GM21723 (cell line): ENCODE data around the gene STAT3.
"Not testable (repeated sequence)": the region's sequence is repeated elsewhere in the genome, so short reads cannot be mapped to it uniquely, and the experiment has no call there.

Experiments used
- ATAC-seq: cut with Tn5 transposase; IDR thresholded peaks from one replicate; pipeline ENCODE4 v1.9.1; 2021; ENCODE audit warnings: mild to moderate bottlenecking, moderate library complexity; ENCODE audit not compliant: unreplicated experiment

The STAT3 gene

DNA sequence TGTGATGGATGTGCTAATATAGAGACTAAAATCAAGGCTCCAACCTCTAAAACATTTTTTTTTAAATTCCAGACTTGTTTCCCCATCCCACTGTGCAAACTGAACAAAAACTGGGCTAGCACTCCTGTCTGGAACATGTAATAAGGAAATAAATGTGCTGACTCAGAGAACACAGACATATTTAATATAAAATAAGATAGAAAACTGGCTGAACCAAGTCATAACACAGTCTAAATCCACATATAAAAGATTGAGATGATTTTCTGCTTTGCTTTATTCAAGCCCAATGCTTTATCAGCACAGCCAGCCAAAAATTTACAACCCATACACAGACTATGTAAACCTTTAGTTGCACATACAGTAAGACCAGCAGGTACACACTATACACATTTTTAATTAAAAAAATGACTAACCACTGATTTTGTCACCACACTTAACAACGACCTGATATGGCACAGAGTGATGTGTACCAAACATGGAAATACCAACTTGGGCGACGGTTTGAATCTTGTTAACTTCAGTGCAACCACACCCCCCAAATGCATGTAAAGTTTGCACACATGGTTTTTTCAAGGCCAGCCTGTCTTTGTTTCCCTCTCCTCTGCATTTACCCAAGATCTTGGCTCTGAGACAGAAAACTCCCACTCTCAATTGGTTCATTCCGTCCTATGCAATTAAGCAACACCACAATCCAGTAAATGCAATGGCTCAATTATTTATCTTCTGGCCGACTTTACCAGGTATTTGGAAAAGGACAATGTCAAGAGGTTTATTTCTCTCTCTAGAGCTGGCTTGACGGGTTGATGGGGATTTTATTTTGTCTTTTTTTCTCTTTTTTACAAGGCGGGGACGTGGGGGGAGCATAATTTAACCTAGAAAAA, 1.2 kb downstream of the STAT3 start:
- ATAC-seq: no peak

DNA sequence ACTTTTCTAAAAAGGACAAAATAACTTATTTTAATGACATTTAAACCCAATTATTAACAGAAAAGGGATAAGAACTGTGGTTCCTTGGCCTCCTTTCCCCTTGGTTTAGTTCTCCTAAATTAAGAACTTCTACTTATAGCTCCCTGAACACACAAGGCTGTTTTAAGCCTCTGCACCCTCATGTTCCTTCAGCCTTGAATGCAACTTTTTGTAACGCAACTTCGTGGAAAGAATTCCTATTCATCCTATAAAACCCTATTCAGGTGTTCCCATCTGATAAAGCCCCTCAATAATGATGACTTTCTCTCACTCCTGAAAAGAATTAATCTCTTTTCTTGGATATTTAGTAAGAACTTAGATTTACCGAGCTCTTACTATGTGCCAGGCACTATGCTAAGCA, 6.3 kb downstream of the STAT3 start:
- ATAC-seq: no peak

DNA sequence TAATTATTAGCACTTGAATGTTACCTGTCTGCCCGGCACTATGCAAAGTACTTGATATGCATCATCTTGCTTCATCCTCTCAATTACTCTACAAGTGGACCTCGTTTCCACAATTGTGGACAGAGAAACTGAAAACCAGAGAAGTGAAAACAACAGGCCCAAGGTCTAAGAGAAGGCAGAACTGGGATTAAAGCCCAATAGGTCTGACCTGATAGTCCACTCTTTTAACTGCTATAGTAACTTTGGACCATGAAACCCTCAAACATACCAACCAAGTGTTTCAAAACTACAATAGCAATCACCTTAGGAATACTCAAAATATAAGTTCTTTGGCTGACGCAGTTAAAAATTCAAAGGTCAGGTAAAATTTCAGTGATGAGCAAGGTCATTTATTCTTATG, 7.3 kb downstream of the STAT3 start:
- ATAC-seq: no peak

DNA sequence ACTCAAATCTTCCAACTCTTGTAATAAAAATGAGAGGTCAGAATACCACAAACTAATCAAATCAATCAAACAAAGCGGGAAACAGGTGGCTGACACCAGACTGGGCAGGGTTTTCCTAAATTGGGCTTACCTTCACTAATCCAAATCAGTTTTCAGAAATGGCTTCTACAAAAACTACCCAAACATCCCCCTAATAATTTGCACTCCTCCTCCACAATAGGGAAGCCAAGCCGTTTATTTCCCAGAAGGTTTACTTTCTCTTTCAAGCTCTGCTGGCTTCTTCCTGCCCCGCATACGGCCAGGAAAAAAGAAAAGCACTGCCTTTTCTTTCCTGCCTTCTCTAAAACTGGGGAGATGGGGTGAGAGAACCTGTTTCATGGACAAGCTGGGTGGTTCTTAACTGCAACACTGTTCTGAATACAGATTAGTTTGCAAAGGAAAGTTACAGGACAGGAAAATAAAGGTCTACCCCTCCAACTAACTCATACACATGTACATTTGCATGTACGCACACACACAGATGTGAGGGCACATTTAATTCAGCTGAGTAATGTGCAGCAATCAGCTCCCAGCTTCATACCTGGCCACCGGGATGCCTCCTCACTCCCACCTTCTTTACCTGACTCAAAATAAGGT, 9.2 kb downstream of the STAT3 start:
- no peak for ATAC-seq

DNA sequence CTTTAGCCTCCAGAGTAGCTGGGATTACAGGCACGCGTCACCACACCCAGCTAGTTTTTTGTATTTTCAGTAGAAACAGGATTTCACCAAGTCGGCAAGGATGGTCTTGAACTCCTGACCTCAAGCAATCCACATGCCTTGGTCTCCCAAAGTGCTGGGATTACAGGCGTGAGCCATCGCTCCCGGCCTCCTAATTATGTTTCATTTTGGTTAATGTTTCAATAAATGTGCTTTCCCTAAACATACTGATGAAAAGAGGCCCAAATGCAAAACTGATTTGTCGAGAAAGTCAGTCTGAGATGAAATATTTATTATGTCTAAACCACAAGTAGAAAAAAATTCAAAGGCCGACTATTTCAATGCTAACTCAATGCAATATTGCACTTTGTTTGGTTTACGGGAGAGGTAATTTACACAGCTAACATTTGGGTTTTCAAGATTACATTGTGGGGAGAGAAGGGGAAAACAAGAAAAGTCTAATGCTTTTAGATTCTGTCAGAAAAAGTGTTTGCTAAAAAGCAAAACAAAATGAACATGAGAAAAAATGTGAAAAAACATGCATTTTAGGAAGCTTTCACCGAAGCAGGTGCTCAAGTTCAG, 9.8 kb downstream of the STAT3 start:
- ATAC-seq: no peak

DNA sequence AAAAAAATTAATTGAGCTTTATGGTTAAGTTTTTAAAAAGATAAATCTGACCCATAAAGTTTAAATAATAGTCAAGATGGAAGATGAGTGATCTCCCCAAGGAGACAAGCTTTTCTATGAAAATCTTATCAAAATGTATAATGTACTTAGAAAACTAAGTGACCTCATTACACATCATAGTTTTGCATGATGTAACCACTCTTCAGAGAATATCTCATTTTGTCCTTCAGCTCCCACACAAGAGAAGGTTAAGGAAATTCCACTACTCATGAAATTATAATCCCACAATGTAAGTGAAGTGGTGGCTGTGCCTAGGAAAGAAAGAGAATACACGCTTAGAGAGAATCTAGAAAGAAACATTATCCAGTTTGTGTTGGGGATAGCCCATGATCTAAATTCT, 14.3 kb downstream of the STAT3 start:
- no peak for ATAC-seq

DNA sequence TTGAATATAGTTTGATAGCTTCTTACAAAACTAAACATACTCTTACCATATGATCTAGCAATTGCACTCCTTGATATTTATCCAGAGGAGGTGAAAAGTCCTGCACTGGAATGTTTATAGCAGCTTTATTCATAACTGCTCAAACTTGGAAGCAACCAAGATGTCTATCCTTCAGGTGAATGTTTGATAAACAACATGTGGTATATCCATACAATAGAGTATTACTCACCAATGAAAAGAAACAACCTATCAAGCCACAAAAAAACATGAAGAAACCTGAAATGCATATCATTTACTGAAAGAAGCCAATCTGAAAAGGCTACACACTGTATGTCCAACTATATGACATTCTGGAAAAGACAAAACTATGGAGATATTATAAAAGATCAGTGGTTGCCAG, 16.1 kb downstream of the STAT3 start:
- ATAC-seq: no peak

DNA sequence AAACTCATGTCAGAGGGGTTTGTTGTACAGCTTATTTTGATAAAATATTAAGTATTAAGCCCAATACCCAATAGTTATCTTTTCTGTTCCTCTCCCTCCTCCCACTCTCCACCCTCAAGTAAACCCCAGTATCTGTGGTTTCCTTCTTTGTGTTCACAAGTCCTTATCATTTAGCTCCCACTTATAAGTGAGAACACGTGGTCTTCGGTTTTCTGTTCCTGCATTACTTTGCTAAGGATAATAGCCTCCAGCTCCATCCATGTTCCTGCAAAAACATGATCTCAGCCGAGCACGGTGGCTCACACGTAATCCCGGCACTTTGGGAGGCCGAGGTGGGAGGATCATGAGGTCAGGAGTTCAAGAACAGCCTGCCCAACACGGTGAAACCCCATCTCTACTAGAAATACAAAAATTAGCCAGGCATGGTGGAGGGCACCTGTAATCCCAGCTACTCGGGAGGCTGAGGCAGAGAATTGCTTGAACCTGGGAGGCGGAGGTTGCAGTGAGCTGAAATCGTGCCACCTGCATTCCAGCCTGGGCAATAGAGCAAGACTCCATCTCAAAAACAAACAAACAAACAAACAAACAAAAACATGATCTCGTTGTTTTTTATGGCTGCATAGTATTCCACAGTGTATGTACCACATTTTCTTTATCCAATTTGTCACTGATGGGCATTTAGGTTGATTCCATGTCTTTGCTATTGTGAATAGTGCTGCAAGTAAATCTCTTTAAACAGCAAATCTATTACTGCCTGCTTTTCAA, 19.3 kb downstream of the STAT3 start:
- ATAC-seq: not testable (repeated sequence)

DNA sequence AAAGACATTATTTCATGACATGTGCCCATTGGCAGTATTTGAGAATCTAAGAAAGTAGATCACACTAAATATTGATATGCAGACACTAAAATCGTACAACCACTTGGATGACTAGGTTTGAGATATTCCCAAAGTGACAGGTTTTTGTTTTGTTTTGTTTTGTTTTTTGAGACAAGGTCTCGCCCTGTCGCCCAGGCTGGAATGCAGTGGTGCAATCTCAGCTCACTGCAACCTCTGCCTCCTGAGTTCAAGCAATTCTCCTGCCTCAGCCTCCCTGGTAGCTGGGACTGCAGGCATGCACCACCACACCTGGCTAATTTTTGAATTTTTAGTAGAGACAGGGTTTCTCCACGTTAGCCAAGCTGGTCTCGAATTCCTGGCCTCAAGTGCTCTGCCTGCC, 19.9 kb downstream of the STAT3 start:
- ATAC-seq: not testable (repeated sequence)

DNA sequence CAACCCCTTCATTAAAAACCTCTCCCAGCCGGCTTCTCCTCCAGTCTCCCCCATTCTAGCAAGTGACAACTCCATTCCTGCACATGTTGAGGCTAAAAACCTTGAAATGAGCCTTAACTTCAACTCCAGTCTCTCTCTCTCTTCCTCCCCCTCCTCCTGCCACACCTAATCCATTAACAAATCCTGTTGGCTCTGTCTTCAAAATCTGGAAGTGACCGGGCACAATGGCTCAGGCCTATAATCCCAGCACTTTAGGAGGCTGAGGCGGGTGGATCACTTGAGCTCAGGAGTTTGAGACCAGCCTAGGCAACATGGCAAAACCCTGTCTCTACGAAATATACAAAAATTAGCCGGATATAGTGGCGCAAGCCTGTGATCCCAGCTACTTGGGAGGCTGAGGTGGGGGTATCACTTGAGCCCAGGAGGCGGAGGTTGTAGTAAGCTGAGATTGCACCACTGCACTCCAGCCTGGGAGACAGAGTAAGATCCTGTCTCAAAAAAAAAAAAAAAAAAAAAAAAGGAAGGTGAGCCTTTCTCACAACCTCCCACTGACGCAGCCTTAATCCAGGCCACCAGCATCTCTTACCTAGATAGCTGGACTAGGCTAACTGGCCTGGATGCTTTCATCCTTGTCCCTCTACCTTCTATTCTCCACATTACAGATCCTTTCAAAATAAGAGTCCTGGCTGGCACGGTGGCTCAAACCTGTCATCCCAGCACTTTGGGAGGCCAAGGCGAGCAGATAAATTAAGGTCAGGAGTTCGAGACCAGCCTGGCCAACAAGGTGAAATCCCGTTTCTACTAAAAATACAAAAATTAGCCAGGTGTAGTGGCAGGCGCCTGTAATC, 21.8 kb downstream of the STAT3 start:
- ATAC-seq: not testable (repeated sequence)

DNA sequence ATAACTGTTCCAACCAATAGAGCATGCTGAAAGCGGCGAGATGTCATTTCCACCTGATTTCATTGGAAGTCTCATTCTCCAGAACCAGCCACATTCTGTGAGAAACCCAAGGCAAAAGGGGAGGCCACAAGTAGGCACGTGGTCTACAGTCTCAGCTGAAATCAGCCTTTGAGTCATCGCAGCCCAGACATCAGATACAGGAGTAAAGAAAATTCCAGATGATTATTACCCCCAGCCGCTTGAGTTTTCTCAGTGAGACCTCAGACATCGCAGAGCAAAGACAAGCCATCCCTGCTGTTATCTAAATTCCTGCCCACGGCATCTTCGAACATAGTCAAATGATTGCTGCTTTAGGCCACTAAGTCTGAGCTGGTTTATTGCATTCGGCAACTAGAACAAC, 23.1 kb downstream of the STAT3 start:
- no peak for ATAC-seq

DNA sequence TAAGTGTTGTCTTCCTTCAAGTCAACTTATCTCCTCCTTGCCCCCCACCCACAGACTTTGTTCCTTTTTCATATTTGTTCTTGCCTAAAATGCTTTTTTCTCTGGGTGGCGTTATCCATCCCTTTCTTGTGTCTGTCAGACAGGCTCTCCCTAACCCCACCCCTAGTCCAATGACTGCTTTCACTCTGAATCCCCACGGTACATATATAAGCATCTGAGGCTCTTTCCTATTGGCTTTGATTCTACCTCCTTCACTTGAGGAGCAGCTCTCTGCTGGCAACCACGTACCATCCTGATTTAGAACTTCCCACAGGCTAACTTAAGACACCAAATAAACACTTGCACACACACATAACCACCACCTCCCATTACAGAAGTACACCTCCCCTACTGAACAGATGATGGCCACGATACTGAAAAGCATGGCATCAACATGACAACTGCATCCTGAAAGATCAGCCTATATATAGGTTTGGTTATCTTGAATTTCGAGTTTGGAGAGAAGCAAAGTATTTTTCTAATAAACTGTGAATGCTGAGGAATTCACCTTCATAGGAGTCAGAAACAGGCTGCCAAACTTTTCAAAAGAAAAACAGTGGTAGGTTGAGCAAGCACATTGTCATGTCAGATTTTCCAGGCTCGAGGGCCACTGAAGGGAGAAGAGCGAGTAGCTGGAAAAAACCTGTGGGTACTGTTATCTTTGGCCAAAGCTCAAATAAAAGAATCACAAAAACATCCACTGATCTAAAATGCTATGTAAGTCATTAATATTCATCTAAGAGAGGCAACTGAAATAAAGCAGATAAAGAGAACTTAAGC, 24.3 kb downstream of the STAT3 start:
- ATAC-seq: no peak

DNA sequence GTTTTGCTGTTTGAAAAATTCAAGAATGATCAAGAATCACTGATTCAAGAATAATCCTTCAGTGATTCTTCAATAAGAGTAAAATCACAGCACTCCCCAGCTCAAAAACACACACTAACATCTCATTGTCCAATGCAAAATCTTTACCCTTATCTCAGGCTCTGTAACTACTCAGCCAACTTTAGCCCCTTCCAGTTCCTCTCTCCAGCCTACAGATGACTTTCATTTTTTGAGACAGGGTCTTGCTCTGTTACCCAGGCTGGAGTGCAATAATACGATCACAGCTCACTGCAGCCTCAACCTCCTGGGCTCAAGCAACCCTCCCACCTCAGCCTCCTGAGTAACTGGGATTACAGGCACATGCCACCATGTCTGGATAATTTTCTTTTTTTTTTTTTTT, 25.0 kb downstream of the STAT3 start:
- no peak for ATAC-seq

DNA sequence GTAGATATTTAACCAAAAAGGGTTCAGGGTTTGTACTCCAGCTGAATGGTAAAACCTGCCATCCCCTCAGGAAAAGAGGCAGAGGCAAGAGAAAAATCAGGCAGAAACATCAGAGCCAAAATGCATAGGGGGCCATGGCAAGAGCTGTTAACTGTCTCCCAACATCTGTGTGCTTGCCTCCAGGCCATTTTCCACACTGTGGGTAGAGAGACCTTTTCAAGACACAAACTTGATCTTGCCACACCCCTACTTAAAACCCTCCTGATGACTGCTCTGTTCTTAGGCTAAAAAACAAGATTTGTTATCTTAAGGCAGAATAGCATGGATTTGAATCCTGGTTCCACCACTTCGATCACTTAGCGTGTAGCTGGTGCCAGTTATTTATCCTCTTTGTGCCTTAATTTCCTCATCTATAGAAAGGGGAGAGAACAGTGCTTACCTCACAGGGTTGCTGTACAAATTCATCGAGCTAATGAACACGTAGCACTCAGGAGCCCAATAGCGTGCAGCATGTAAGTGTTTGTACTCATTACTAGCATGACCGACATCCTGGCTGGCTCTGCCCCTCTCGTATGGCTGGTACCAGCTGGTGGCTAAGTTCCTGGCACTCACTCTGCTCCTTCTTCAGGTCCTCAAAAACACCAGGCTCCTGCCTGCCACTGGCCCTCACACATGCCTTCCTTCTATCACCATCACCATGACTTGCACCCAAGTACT, 25.8 kb downstream of the STAT3 start:
- no peak for ATAC-seq

DNA sequence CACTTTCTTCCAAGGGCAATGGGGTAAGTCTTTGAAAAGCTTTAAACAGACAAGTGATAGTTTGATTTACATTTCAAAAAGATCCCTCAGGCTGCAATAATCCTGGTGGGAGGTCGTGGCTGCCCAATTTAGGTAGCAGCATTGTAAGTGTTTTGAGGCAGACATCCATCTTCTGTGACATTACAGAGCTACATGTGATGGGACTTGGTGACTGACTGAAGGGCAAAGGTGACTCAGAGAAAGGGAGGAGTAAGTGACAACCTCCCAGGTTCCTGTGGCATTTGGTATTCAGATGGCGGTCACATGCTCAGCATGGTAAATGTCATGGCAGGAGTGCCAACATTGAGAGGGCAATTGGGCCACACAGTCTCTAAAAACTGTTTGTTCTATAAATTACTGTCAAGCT, 26.5 kb downstream of the STAT3 start:
- ATAC-seq: no peak

DNA sequence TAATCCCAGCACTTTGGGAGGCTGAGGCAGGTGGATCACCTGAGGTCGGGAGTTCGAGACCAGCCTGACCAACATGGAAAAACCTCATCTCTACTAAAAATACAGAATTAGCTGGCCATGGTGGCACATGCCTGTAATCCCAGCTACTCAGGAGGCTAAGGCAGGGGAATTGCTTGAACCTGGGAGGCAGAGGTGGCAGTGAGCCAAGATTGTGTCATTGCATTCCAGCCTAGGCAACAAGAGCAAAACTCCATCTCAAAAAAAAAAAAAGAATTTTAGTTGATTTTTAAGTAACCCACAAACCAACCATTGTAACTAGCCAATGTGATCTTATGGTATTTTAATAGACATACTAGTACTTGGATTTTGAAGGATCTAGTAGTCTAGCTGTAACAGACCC, 27.9 kb downstream of the STAT3 start:
- ATAC-seq: not testable (repeated sequence)

DNA sequence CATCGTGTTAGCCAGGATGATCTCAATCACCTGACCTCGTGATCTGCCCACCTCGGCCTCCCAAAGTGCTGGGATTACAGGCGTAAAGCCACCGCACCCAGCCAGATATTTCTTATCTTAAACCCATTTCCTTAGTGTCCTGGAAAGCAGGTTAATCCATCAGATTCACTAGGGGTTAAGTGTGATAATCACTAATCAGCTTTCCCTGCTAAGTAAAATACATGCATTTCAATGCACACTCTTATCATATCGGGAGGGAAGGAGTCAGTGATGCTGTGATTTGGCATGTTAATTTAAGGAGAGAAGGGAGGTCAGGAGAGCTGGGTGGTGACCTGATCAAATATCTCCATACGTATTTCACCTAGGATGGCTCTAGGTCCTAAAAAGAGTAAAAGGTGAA, 29.1 kb downstream of the STAT3 start:
- ATAC-seq: no peak

DNA sequence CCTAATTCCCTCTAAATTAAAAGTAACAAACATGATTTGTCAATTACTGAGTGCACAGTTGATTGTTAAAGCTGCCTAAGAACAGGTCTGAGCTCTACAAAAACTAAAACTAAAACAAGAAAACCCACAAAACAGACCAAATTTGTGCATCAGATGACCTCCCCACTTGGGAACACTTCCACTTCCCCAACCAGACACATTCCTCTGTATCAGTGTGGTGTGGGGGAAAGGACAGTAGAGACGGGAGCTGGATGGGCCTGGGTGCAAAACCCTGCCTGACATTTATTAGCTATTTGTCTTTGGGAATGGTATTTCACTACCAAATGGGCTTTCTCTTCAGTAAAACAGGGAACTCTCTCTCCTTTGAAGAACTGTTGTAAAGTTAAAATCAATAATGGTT, 29.8 kb downstream of the STAT3 start:
- ATAC-seq: no peak
